Measurements from ENCODE around the gene RPS6KL1. TPM values are rescaled to one million over a fixed set of nuclear protein-coding genes. Genes with fewer than 3 reads are reported as not detected.

RPS6KL1 gene
- total RNA-seq, 1 experiment from 2014 or later = 18.8 TPM

DNA sequence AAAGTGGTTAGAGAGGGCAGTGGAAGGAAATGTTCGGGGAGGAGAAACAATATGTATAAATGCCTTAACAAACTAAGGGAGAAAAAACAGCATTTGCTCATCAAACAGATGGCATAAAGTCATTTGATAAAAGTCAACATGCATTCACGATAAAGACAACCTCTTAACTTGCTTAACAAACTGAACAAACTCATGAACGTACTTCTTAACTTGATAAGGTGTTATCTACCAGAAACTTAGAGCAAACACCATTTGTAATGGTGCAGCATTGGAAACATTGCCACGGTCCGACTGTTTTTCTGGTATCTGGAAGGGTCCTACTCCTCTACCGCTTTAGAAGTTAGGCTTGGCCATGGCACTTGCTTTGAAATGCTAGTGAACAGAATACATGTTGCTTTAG lies 4.2 kb upstream of the RPS6KL1 start:
- Mint-ChIP-seq H3K27me3 (ENCODE audit: low read depth) (peaks cover 8% of the 10 kb centered on the region), H3K36me3 (ENCODE audit: insufficient read depth in 1 of 3, low read depth in 3 of 3) (no peaks in the 10 kb centered on the region)
- WGBS (ENCODE audit: extremely low coverage, insufficient read length, low lambda C conversion rate) = no CpG with 5 or more reads among the region's 6 CpGs

More for the DNA sequence above, 4.2 kb upstream of the RPS6KL1 start:
- Histone ChIP-seq H3K9me3 (ENCODE audit: control insufficient read depth, low read depth, low read length) (no peaks in the 10 kb centered on the region), H3K4ac (ENCODE audit: low read depth, low read length) (no peak overlapping the region), H3K27ac (ENCODE audit: insufficient read length, low read depth, low read length) (no peak overlapping the region), H3K27me3 (ENCODE audit: insufficient read depth, low read length) (no peaks in the 10 kb centered on the region), H3K4me2 (ENCODE audit: insufficient read depth, insufficient read length, low read length) (no peak overlapping the region), H4K8ac (replicated peaks; ENCODE audit: insufficient read length, low read depth, low read length) (no peak overlapping the region), H2AK5ac (ENCODE audit: insufficient read length, low read length) (no peak overlapping the region), H2BK120ac (ENCODE audit: low read depth, low read length, poor library complexity, severe bottlenecking) (no peak overlapping the region), H3K18ac (ENCODE audit: insufficient read length, low read depth, low read length) (no peak overlapping the region), H3K23ac (ENCODE audit: insufficient read length, low read depth, low read length) (no peak overlapping the region), H3T11ph (ENCODE audit: low read length) (no peak overlapping the region), H2BK5ac (ENCODE audit: insufficient read length, low read length) (no peak overlapping the region), H4K20me1 (ENCODE audit: control insufficient read depth, insufficient read depth, insufficient read length) (no peaks in the 10 kb centered on the region), H2BK15ac (ENCODE audit: low read depth, low read length) (no peak overlapping the region), H2BK12ac (ENCODE audit: insufficient read length, low read depth, low read length) (no peak overlapping the region), H3K23me2 (ENCODE audit: insufficient read length, low read depth, low read length, poor library complexity, severe bottlenecking) (peaks cover 4% of the 10 kb centered on the region), H3K56ac (ENCODE audit: insufficient read length, low read depth, low read length) (no peak overlapping the region), H3K4me1 (ENCODE audit: insufficient read depth, low read length) (no peaks in the 10 kb centered on the region), H3K14ac (ENCODE audit: insufficient read depth, low read length) (no peak overlapping the region), H3K79me2 (ENCODE audit: insufficient read depth, low read length) (no peaks in the 10 kb centered on the region), H3K9ac (ENCODE audit: extremely low read depth, insufficient read length, low read length) (no peak overlapping the region), H3K79me1 (ENCODE audit: insufficient read depth, low read depth, low read length, poor library complexity, severe bottlenecking) (no peaks in the 10 kb centered on the region), H4K91ac (ENCODE audit: insufficient read length, low read depth, low read length) (no peak overlapping the region), H2AFZ (ENCODE audit: low read length) (no peak overlapping the region), H4K5ac (ENCODE audit: insufficient read length, low read depth, low read length) (no peak overlapping the region), H2BK20ac (ENCODE audit: low read depth, low read length, poor library complexity, severe bottlenecking) (no peak overlapping the region)
- DNase-seq = no peak
- Mint-ChIP-seq H3K27ac (no peak overlapping the region), H3K4me1 (peaks cover 4% of the 10 kb centered on the region in 2 experiments; a peak in 3 of 4 replicates), H3K9me3 (no peaks in the 10 kb centered on the region), H3K4me3 (no peak overlapping the region)
- TF ChIP-seq, protein P1, sequence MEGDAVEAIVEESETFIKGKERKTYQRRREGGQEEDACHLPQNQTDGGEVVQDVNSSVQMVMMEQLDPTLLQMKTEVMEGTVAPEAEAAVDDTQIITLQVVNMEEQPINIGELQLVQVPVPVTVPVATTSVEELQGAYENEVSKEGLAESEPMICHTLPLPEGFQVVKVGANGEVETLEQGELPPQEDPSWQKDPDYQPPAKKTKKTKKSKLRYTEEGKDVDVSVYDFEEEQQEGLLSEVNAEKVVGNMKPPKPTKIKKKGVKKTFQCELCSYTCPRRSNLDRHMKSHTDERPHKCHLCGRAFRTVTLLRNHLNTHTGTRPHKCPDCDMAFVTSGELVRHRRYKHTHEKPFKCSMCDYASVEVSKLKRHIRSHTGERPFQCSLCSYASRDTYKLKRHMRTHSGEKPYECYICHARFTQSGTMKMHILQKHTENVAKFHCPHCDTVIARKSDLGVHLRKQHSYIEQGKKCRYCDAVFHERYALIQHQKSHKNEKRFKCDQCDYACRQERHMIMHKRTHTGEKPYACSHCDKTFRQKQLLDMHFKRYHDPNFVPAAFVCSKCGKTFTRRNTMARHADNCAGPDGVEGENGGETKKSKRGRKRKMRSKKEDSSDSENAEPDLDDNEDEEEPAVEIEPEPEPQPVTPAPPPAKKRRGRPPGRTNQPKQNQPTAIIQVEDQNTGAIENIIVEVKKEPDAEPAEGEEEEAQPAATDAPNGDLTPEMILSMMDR (conservative IDR thresholded peaks at IDR 0.05) = no peak
